Subcutaneous abdominal adipose tissue (tissue), 5 donors: Measurements from ENCODE around the gene ZNF326.
"Not testable (repeated sequence)": the region's sequence is repeated elsewhere in the genome, so short reads cannot be mapped to it uniquely, and the experiment has no call there.

Experiments used
- H3K27ac ChIP-seq: one replicate; pipeline ENCODE4 v1.7.0; 2013; ENCODE audit warnings: low read depth, mild to moderate bottlenecking, inconsistent platforms, low read length, moderate library complexity
- H3K27me3 ChIP-seq, 5 donors: one replicate each; pipeline ENCODE4 v1.7.0; 2013; ENCODE audit warnings: low read length in 5 of 5, inconsistent platforms in 1 of 5; ENCODE audit not compliant: control insufficient read depth in 5 of 5, insufficient read depth in 4 of 5
- H3K36me3 ChIP-seq, 5 donors: one replicate each; pipeline ENCODE4 v1.7.0; 2013; ENCODE audit warnings: low read length in 5 of 5; ENCODE audit not compliant: control insufficient read depth in 5 of 5, insufficient read depth in 5 of 5
- H3K4me1 ChIP-seq, 5 donors: one replicate each; pipeline ENCODE4 v1.7.0; 2013; ENCODE audit warnings: low read length in 5 of 5, mild to moderate bottlenecking in 3 of 5, moderate library complexity in 1 of 5; ENCODE audit not compliant: control insufficient read depth in 5 of 5, insufficient read depth in 5 of 5
- H3K4me3 ChIP-seq, 5 donors: one replicate each; pipeline ENCODE4 v1.7.0; 2013; ENCODE audit warnings: low read length in 5 of 5, low read depth in 1 of 5
- H3K9ac ChIP-seq, 5 donors: one replicate each; pipeline ENCODE4 v1.7.0; 2013; ENCODE audit warnings: low read length in 5 of 5, mild to moderate bottlenecking in 4 of 5, moderate library complexity in 3 of 5
- H3K9me3 ChIP-seq, 5 donors: one replicate each; pipeline ENCODE4 v1.7.0; 2013; ENCODE audit warnings: low read length in 5 of 5; ENCODE audit not compliant: control insufficient read depth in 5 of 5
- donor health status: healthy.
- donor health status: healthy.
- donor health status: healthy.
- donor health status: healthy.
- donor health status: healthy.

Gene ZNF326

DNA sequence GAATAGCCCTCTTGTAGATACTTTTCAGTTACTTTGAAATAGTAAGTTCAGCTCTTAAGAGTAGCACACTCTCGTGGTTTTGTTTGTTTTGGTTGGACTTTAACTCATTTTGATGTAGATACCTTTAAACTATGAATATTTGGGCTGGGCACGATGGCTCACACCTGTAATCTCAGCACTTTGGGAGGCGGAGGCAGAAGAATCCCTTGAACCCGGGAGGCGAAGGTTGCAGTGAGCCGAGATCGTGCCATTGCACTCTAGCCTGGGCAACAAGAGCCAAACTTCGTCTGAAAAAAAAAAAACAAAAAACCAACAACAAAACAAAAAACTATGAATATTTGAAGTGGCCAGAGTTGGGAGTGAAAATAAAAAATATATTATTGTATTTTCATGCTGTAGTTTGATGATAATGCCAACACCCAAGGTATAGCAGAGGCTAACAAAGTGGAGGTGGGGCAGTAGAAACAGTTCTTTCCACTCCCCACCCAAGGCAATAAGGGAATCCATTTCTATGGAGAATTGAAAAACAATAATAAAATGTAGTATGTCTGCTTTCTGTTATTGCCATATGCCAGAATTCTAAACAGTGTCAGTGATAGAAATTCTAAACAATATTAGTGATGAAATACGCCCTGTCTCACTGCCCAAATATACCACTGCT lies 1.7 kb downstream of the ZNF326 start:
- H3K36me3 ChIP-seq, result peaks cover 0 to 9% (median 0%) of the 10 kb centered on the region in 5 donors
- H3K4me3 ChIP-seq, result peak overlapping the region; percentile 82 to 93 (median 88)
- H3K27me3 ChIP-seq, result no peaks in the 10 kb centered on the region
- peak overlapping the region in 4 of 5 donors; percentile 89 to 99 (median 97) for H3K9ac ChIP-seq
- H3K27ac ChIP-seq, result no peak overlapping the region
- H3K9me3 ChIP-seq, result no peaks in the 10 kb centered on the region
- H3K4me1 ChIP-seq, result peaks cover 0 to 37% (median 24%) of the 10 kb centered on the region in 5 donors

DNA sequence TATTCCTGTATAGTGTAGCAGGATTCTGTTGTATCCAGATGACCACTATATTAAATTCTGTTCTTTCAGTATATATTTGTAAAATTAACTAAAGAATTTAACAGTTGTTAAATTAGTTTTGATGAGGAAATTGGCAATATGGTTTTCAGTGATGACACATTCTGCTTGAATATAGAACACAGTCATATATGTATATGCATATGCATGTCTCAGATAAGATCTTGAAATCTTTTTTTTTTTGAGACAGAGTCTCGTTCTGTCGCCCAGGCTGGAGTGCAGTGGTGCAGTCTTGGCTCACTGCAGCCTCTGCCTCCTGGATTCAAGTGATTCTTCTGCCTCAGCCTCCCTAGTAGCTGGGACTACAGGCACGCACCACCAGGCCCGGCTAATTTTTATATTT lies 2.2 kb downstream of the ZNF326 start:
- not testable (repeated sequence) for H3K4me3 ChIP-seq, H3K9ac ChIP-seq, H3K9me3 ChIP-seq, H3K27me3 ChIP-seq, H3K36me3 ChIP-seq, H3K27ac ChIP-seq
- H3K4me1 ChIP-seq, result peaks cover 0 to 37% (median 24%) of the 10 kb centered on the region in 5 donors

DNA sequence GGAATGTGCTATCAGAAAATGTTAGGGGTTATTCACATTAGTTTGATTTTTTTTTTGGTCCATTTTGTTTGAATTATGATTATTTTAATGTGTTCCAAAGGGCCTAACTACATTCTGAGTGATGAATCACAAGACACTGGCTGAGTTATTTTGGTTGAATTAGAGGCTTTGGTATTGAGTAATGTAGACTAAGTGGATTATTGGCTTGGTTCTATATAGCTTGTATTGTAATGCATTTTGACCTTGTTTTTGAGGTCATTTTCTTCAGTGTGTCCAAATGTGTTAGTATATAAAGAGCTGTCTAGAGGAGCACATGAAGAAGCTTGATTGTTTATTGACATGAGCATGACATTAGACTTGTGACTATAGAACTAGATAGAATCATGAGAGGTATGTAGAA lies 3.4 kb downstream of the ZNF326 start:
- no peaks in the 10 kb centered on the region for H3K27me3 ChIP-seq
- H3K9ac ChIP-seq, result no peak overlapping the region
- H3K4me1 ChIP-seq, result peaks cover 0 to 37% (median 24%) of the 10 kb centered on the region in 5 donors
- H3K4me3 ChIP-seq, result no peak overlapping the region
- peaks cover 0 to 9% (median 0%) of the 10 kb centered on the region in 5 donors for H3K36me3 ChIP-seq
- no peak overlapping the region for H3K27ac ChIP-seq
- no peaks in the 10 kb centered on the region for H3K9me3 ChIP-seq

DNA sequence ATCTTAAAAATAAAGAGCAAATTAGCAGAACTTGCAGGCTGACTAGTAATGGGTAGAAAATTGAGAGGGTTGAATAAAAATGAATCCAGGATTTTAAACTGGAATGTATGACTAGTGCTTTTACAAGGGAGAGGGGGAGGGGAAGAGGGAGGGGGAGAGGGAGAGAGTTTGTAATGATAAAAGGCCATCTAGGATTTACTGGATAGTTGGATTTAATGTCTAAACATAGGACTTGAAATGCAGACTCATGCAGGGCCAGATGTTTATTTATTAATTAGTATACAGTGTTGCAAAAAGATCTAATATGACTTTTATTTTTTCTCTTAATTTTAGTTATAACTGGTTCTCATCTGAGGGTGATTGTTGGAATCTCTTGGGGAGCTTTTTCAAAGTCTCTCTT lies 4.3 kb downstream of the ZNF326 start:
- Histone ChIP-seq H3K36me3 (peaks cover 0 to 9% (median 0%) of the 10 kb centered on the region in 5 donors), H3K4me3 (no peak overlapping the region), H3K4me1 (peaks cover 0 to 37% (median 24%) of the 10 kb centered on the region in 5 donors), H3K9me3 (no peaks in the 10 kb centered on the region), H3K27me3 (no peaks in the 10 kb centered on the region), H3K27ac (peak overlapping the region; percentile 20), H3K9ac (no peak overlapping the region)

DNA sequence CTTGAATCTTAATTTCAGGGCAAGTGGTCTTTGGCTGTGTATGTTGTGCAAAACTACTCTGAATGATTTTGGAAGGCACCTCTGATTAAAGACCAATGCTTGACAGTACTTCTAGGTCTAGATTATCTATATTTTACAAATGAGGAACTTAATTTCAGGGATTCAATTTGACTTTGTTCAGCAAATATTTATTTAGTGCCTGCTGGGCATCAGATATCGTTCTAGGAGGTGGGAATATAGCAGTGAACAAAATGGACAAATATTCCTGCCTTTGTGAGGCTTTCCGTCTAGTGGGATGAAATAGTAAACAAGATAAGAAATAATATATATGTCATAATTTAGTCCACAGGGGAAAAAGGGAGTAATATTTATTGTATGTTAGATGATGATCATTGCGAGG lies 4.7 kb downstream of the ZNF326 start:
- no peak overlapping the region for H3K4me3 ChIP-seq
- peak overlapping the region; percentile 20 for H3K27ac ChIP-seq
- H3K27me3 ChIP-seq, result no peaks in the 10 kb centered on the region
- H3K9me3 ChIP-seq, result no peaks in the 10 kb centered on the region
- peaks cover 0 to 37% (median 24%) of the 10 kb centered on the region in 5 donors for H3K4me1 ChIP-seq
- peaks cover 0 to 9% (median 0%) of the 10 kb centered on the region in 5 donors for H3K36me3 ChIP-seq
- no peak overlapping the region for H3K9ac ChIP-seq

DNA sequence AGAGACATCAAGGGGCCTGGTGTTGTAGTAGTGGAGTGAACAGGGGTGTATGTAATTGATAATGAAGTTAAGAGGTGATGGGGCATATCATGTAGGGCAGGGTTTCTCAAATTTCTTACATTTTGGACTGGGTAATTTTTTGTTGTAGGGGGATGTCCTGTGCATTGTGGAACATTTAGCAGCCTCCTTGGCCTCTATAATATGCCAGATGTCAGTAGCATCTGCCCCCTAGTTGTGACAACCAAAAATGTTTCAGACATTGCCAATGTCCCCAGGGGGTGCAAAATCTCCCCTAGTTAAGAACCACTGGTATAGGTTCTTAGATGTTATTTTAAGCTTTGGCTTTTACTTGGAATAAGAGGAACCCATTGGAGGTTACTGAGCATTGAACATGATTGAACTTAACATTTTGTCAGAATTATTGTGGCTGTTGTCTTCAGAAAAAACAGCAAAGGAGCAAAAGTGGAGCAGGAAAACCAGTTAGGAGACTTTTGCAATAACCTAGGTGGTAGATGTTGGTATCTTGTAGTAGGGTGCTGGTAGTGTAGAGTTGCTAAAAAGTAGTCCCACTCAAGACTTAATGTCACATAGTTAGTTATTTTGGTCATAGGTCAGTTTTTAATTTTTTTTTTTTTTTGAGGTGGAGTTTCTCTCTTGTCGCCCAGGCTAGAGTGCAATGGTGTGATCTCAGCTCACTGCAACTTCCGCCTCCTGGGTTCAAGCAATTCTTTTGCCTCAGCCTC lies 6.2 kb downstream of the ZNF326 start:
- H3K36me3 ChIP-seq, result peaks cover 0 to 14% (median 4%) of the 10 kb centered on the region in 5 donors
- no peaks in the 10 kb centered on the region for H3K27me3 ChIP-seq
- no peak overlapping the region for H3K4me3 ChIP-seq
- peaks cover 0 to 32% (median 18%) of the 10 kb centered on the region in 5 donors for H3K4me1 ChIP-seq
- no peak overlapping the region for H3K27ac ChIP-seq
- no peak overlapping the region for H3K9ac ChIP-seq
- H3K9me3 ChIP-seq, result no peaks in the 10 kb centered on the region

DNA sequence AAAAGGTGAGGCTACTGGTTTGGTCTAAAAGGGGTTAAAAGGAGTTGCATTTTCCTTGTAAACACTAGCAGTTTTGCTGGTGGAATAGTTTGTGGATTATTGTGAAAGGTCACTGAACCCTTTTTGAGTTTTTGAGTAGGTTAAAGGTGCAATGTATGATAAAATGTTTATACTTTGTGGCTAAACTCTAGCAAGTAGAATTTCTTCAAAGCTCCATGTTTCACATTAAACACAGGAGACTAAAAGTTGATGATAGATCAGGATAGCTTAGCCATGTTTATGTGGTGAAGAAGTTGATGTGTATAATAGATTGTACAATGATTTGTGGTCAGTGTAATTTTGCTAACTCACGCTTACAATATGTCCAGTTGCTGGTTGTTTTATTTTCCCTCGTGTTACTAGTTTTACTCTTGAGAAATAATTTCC lies 13.1 kb downstream of the ZNF326 start:
- H3K9me3 ChIP-seq, result no peaks in the 10 kb centered on the region
- H3K4me3 ChIP-seq, result no peak overlapping the region
- H3K36me3 ChIP-seq, result peaks cover 18 to 49% (median 30%) of the 10 kb centered on the region in 5 donors
- peaks cover 0 to 12% (median 0%) of the 10 kb centered on the region in 5 donors for H3K4me1 ChIP-seq
- no peak overlapping the region for H3K9ac ChIP-seq
- no peaks in the 10 kb centered on the region for H3K27me3 ChIP-seq
- no peak overlapping the region for H3K27ac ChIP-seq

DNA sequence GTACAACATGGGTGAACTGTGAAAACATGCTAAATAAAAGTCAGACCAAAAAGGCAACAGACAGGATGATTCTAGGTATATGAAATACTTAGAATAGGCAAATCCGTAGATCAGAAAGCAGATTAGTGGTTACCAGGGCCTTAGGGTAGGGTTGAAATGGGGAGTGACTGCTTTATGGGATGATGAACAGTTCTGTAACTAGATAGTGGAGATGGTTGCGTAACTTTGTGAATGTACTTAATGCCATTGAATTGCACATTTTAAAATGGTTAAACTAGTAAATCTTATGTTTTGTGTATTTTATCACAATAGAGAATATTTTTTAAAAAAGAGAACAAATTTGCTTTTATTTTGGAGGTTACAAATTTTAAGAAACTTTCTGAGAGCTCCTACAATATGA lies 17.4 kb downstream of the ZNF326 start:
- H3K36me3 ChIP-seq, result peaks cover 35 to 60% (median 54%) of the 10 kb centered on the region in 5 donors
- peaks cover 0 to 9% (median 0%) of the 10 kb centered on the region in 5 donors for H3K4me1 ChIP-seq
- H3K9me3 ChIP-seq, result no peaks in the 10 kb centered on the region
- no peak overlapping the region for H3K4me3 ChIP-seq
- no peak overlapping the region for H3K9ac ChIP-seq
- no peaks in the 10 kb centered on the region for H3K27me3 ChIP-seq
- no peak overlapping the region for H3K27ac ChIP-seq

DNA sequence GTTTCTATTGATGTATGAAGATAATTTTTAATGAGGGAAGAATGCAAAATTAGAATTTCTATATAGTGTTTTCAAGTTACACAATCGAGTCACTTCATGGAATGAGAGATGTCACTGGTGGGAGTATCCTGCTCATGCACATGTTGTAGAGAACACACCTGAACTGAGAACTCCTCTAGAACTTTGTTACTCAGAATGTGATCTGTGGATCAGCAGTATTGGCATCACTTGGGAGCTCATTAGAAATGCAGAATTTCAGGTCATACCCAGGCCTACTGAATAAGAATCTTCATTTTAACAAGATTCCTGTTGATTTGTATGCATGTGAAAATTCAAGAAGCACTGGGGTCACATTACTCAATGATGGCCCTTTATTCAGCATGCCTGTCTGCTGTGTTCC lies 28.8 kb downstream of the ZNF326 start:
- H3K27ac ChIP-seq, result no peak overlapping the region
- H3K4me1 ChIP-seq, result no peaks in the 10 kb centered on the region
- no peak overlapping the region for H3K4me3 ChIP-seq
- no peaks in the 10 kb centered on the region for H3K27me3 ChIP-seq
- H3K9me3 ChIP-seq, result peaks cover 0 to 9% (median 0%) of the 10 kb centered on the region in 5 donors
- no peak overlapping the region for H3K9ac ChIP-seq
- H3K36me3 ChIP-seq, result peaks cover 59 to 82% (median 79%) of the 10 kb centered on the region in 5 donors

DNA sequence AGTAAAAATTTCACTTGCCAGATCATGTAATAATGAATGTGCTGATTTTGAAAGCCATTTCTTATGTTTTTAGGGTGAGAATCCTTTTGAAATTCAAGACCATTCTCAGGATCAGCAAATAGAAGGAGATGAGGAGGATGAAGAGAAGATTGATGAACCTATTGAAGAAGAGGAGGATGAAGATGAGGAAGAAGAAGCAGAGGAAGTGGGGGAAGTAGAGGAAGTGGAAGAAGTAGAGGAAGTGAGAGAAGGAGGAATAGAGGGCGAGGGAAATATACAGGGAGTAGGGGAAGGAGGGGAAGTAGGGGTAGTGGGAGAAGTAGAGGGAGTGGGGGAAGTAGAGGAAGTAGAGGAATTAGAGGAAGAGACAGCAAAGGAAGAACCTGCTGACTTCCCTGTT lies 32.4 kb downstream of the ZNF326 start:
- peaks cover 0 to 9% (median 0%) of the 10 kb centered on the region in 5 donors for H3K9me3 ChIP-seq
- no peaks in the 10 kb centered on the region for H3K4me1 ChIP-seq
- H3K27me3 ChIP-seq, result no peaks in the 10 kb centered on the region
- H3K36me3 ChIP-seq, result peaks cover 53 to 75% (median 66%) of the 10 kb centered on the region in 5 donors
- no peak overlapping the region for H3K9ac ChIP-seq
- H3K4me3 ChIP-seq, result no peak overlapping the region
- no peak overlapping the region for H3K27ac ChIP-seq
